ENCODE measurements around the gene SMARCC2.

The SMARCC2 gene

GRCh38 chr12:56162468-56163290 is 26.6 kb downstream of the SMARCC2 start:
- Histone ChIP-seq H3K9me3 (ENCODE audit: control insufficient read depth in 1 of 2, low read length in 2 of 2) (no peaks in the 10 kb centered on the region), H3K27ac (ENCODE audit: low read length) (peak overlapping the region; percentile 22), H3K27me3 (ENCODE audit: low read depth, low read length) (no peaks in the 10 kb centered on the region), H3K4me1 (ENCODE audit: control insufficient read depth in 1 of 2, insufficient read depth in 2 of 2, low read length in 2 of 2) (peaks cover 13 to 42% of the 10 kb centered on the region in 2 donors), H3K4me3 (ENCODE audit: low read depth in 1 of 2, low read length in 2 of 2) (no peak overlapping the region), H3K36me3 (ENCODE audit: control insufficient read depth in 1 of 2, insufficient read depth in 2 of 2, low read length in 2 of 2) (peaks cover 51 to 69% of the 10 kb centered on the region in 2 donors)

GRCh38 chr12:56161690-56162351 is 27.5 kb downstream of the SMARCC2 start:
- Histone ChIP-seq H3K27me3 (ENCODE audit: low read depth, low read length) (no peaks in the 10 kb centered on the region), H3K27ac (ENCODE audit: low read length) (peak overlapping the region; percentile 100), H3K4me1 (ENCODE audit: control insufficient read depth in 1 of 2, insufficient read depth in 2 of 2, low read length in 2 of 2) (peaks cover 13 to 42% of the 10 kb centered on the region in 2 donors), H3K36me3 (ENCODE audit: control insufficient read depth in 1 of 2, insufficient read depth in 2 of 2, low read length in 2 of 2) (peaks cover 48 to 64% of the 10 kb centered on the region in 2 donors), H3K4me3 (ENCODE audit: low read depth in 1 of 2, low read length in 2 of 2) (peak overlapping the region; percentile 71 to 100), H3K9me3 (ENCODE audit: control insufficient read depth in 1 of 2, low read length in 2 of 2) (no peaks in the 10 kb centered on the region)

GRCh38 chr12:56160894-56161689 is 28.2 kb downstream of the SMARCC2 start:
- peak overlapping the region; percentile 100 for H3K27ac ChIP-seq (ENCODE audit: low read length)
- H3K36me3 ChIP-seq (ENCODE audit: control insufficient read depth in 1 of 2, insufficient read depth in 2 of 2, low read length in 2 of 2) = peaks cover 48 to 58% of the 10 kb centered on the region in 2 donors
- no peaks in the 10 kb centered on the region for H3K9me3 ChIP-seq (ENCODE audit: control insufficient read depth in 1 of 2, low read length in 2 of 2)
- H3K4me3 ChIP-seq (ENCODE audit: low read depth in 1 of 2, low read length in 2 of 2) = peak overlapping the region; percentile 71 to 100
- peaks cover 13 to 42% of the 10 kb centered on the region in 2 donors for H3K4me1 ChIP-seq (ENCODE audit: control insufficient read depth in 1 of 2, insufficient read depth in 2 of 2, low read length in 2 of 2)
- H3K27me3 ChIP-seq (ENCODE audit: low read depth, low read length) = no peaks in the 10 kb centered on the region

- Histone ChIP-seq H3K4me3 (ENCODE audit: low read depth in 1 of 2, low read length in 2 of 2) (peak overlapping the region; percentile 71 to 100), H3K4me1 (ENCODE audit: control insufficient read depth in 1 of 2, insufficient read depth in 2 of 2, low read length in 2 of 2) (peaks cover 13 to 42% of the 10 kb centered on the region in 2 donors), H3K36me3 (ENCODE audit: control insufficient read depth in 1 of 2, insufficient read depth in 2 of 2, low read length in 2 of 2) (peaks cover 44 to 50% of the 10 kb centered on the region in 2 donors)
These were observed 29.0 kb downstream of the SMARCC2 start for GRCh38 chr12:56160193-56160763.

GRCh38 chr12:56159482-56160192 is 29.6 kb downstream of the SMARCC2 start:
- Histone ChIP-seq H3K36me3 (ENCODE audit: control insufficient read depth in 1 of 2, insufficient read depth in 2 of 2, low read length in 2 of 2) (peaks cover 43 to 44% of the 10 kb centered on the region in 2 donors), H3K4me1 (ENCODE audit: control insufficient read depth in 1 of 2, insufficient read depth in 2 of 2, low read length in 2 of 2) (peaks cover 13 to 42% of the 10 kb centered on the region in 2 donors), H3K4me3 (ENCODE audit: low read depth in 1 of 2, low read length in 2 of 2) (peak overlapping the region; percentile 71 to 100), H3K27me3 (ENCODE audit: low read depth, low read length) (no peaks in the 10 kb centered on the region), H3K9me3 (ENCODE audit: control insufficient read depth in 1 of 2, low read length in 2 of 2) (no peaks in the 10 kb centered on the region), H3K27ac (ENCODE audit: low read length) (peak overlapping the region; percentile 100)

More at GRCh38 chr12:56160193-56160763, 29.0 kb downstream of the SMARCC2 start:
- H3K27me3 ChIP-seq (ENCODE audit: low read depth, low read length) = no peaks in the 10 kb centered on the region
- H3K9me3 ChIP-seq (ENCODE audit: control insufficient read depth in 1 of 2, low read length in 2 of 2) = no peaks in the 10 kb centered on the region
- H3K27ac ChIP-seq (ENCODE audit: low read length) = peak overlapping the region; percentile 100

- peaks cover 37 to 41% of the 10 kb centered on the region in 2 donors for H3K36me3 ChIP-seq (ENCODE audit: control insufficient read depth in 1 of 2, insufficient read depth in 2 of 2, low read length in 2 of 2)
- H3K27me3 ChIP-seq (ENCODE audit: low read depth, low read length) = no peaks in the 10 kb centered on the region
- no peaks in the 10 kb centered on the region for H3K9me3 ChIP-seq (ENCODE audit: control insufficient read depth in 1 of 2, low read length in 2 of 2)
- H3K4me3 ChIP-seq (ENCODE audit: low read depth in 1 of 2, low read length in 2 of 2) = peak overlapping the region; percentile 71 to 100
- H3K4me1 ChIP-seq (ENCODE audit: control insufficient read depth in 1 of 2, insufficient read depth in 2 of 2, low read length in 2 of 2) = peaks cover 13 to 42% of the 10 kb centered on the region in 2 donors
- H3K27ac ChIP-seq (ENCODE audit: low read length) = peak overlapping the region; percentile 100
These were observed 30.3 kb downstream of the SMARCC2 start for GRCh38 chr12:56158926-56159461.

- Histone ChIP-seq H3K4me1 (ENCODE audit: control insufficient read depth in 1 of 2, insufficient read depth in 2 of 2, low read length in 2 of 2) (peaks cover 15 to 42% of the 10 kb centered on the region in 2 donors), H3K9me3 (ENCODE audit: control insufficient read depth in 1 of 2, low read length in 2 of 2) (no peaks in the 10 kb centered on the region), H3K27me3 (ENCODE audit: low read depth, low read length) (no peaks in the 10 kb centered on the region), H3K4me3 (ENCODE audit: low read depth in 1 of 2, low read length in 2 of 2) (peak within 1 kb of the TSS; percentile 74 to 100), H3K36me3 (ENCODE audit: control insufficient read depth in 1 of 2, insufficient read depth in 2 of 2, low read length in 2 of 2) (peaks cover 34 to 37% of the 10 kb centered on the region in 2 donors), H3K27ac (ENCODE audit: low read length) (peak within 1 kb of the TSS; percentile 100)
These were observed 31.0 kb downstream of the SMARCC2 start, which contains the start of gene MYL6 for GRCh38 chr12:56158029-56158925. TSS of gene MYL6 (plus strand) at chr12:56158359. CDS start at chr12:56158402, 43 bp downstream.

GRCh38 chr12:56157201-56158028 is 31.9 kb downstream of the SMARCC2 start:
- no peaks in the 10 kb centered on the region for H3K9me3 ChIP-seq (ENCODE audit: control insufficient read depth in 1 of 2, low read length in 2 of 2)
- H3K27ac ChIP-seq (ENCODE audit: low read length) = peak overlapping the region; percentile 84
- no peaks in the 10 kb centered on the region for H3K27me3 ChIP-seq (ENCODE audit: low read depth, low read length)
- peaks cover 21 to 41% of the 10 kb centered on the region in 2 donors for H3K4me1 ChIP-seq (ENCODE audit: control insufficient read depth in 1 of 2, insufficient read depth in 2 of 2, low read length in 2 of 2)
- H3K36me3 ChIP-seq (ENCODE audit: control insufficient read depth in 1 of 2, insufficient read depth in 2 of 2, low read length in 2 of 2) = peaks cover 28 to 29% of the 10 kb centered on the region in 2 donors
- peak overlapping the region; percentile 61 to 74 for H3K4me3 ChIP-seq (ENCODE audit: low read depth in 1 of 2, low read length in 2 of 2)

All from muscle layer of duodenum (tissue), 2 donors.